ENCODE measurements around the gene CDK18.

Gene CDK18

GRCh38 chr1:205505076-205505729 lies 734 bp downstream of the CDK18 start:
- DNase-seq = peak; percentile 14
- ATAC-seq = no peak

- no peak for DNase-seq
- no peak for ATAC-seq
These were observed 1.3 kb downstream of the CDK18 start for GRCh38 chr1:205505791-205506190.

GRCh38 chr1:205506409-205507200 lies 2.1 kb downstream of the CDK18 start:
- DNase-seq (no peak), ATAC-seq (no peak)

GRCh38 chr1:205508227-205508714 lies 3.8 kb downstream of the CDK18 start:
- DNase-seq (no peak), ATAC-seq (no peak)

- no peak for ATAC-seq
- no peak for DNase-seq
These were observed 6.0 kb downstream of the CDK18 start for GRCh38 chr1:205510308-205510950.

- no peak for DNase-seq
- no peak for ATAC-seq
These were observed 6.5 kb downstream of the CDK18 start for GRCh38 chr1:205510951-205511330.

- DNase-seq (no peak), ATAC-seq (no peak)
These were observed 7.9 kb downstream of the CDK18 start for GRCh38 chr1:205512059-205513045.

- ATAC-seq (no peak), DNase-seq (no peak)
These were observed 9.3 kb downstream of the CDK18 start for GRCh38 chr1:205513774-205514173.

GRCh38 chr1:205514211-205515142 lies 10.0 kb downstream of the CDK18 start:
- DNase-seq (no peak), ATAC-seq (peak; percentile 64)

- ATAC-seq = no peak
- no peak for DNase-seq
These were observed 11.3 kb downstream of the CDK18 start for GRCh38 chr1:205515781-205516253.

GRCh38 chr1:205516362-205516761 lies 11.9 kb downstream of the CDK18 start:
- ATAC-seq (no peak), DNase-seq (no peak)

GRCh38 chr1:205517288-205517687 lies 12.8 kb downstream of the CDK18 start:
- no peak for DNase-seq
- no peak for ATAC-seq

GRCh38 chr1:205517763-205518162 lies 13.3 kb downstream of the CDK18 start:
- ATAC-seq = no peak
- no peak for DNase-seq

- ATAC-seq = no peak
- no peak for DNase-seq
These were observed 14.4 kb downstream of the CDK18 start for GRCh38 chr1:205518661-205519540.

GRCh38 chr1:205519541-205520131 lies 15.2 kb downstream of the CDK18 start:
- DNase-seq (no peak), ATAC-seq (no peak)

- ATAC-seq (no peak), DNase-seq (no peak)
These were observed 16.2 kb downstream of the CDK18 start for GRCh38 chr1:205520709-205521108.

GRCh38 chr1:205521686-205522085 lies 17.2 kb downstream of the CDK18 start:
- DNase-seq (no peak), ATAC-seq (no peak)

- DNase-seq (no peak), ATAC-seq (no peak)
These were observed 18.2 kb downstream of the CDK18 start for GRCh38 chr1:205522692-205523091.

GRCh38 chr1:205523261-205523890 lies 18.9 kb downstream of the CDK18 start:
- ATAC-seq (no peak), DNase-seq (no peak)

Data from stimulated activated naive CD8-positive, alpha-beta T cell treated with anti-CD3 and anti-CD28 coated beads, Interleukin-15, Interleukin-2, amounts not matched to agents 100 U/mL and 50 U/mL, for 24 hours (primary cell).